ENCODE data around the gene UGDH.
"Not testable (repeated sequence)": the region's sequence is repeated elsewhere in the genome, so short reads cannot be mapped to it uniquely, and the experiment has no call there.

UGDH gene

DNA sequence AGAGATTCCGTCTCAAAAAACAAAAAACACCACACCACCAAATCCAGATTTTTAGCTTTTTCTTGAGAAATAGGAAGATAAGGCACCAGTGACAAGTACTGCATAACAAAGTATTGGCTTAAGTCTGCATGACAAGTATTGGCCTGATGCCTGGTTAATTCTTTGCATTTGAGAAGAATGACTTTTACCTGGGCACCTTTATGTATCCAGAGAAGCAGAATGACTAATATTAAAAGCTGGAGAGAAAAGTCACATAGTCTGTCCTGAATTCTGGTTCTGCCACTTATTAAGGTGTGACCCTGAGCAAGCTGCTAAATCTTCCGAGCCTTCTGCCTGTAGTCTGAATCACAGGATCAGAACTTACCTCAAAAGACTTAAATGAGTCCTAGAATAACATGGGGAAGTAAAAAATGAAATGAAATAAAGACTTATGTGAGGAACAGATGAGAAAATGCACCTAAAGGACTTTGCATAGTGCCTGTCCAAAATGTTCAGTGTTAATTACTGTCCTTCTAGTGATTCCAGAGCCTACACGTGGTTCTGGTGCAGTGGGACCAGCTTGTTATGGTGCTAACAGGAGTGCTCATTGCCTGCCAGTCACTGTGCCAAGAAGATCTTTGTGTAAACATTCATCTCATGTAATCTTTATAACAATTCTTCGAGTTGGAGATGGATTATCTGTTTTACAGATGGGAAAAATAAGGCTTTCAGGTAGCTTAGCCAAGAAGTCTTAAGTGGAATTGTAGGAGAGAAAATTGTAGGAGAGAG is 31.6 kb downstream of the UGDH start:
- DNase-seq (ENCODE audit: low read depth in 4 of 4, low spot score in 1 of 4) = no peak

DNA sequence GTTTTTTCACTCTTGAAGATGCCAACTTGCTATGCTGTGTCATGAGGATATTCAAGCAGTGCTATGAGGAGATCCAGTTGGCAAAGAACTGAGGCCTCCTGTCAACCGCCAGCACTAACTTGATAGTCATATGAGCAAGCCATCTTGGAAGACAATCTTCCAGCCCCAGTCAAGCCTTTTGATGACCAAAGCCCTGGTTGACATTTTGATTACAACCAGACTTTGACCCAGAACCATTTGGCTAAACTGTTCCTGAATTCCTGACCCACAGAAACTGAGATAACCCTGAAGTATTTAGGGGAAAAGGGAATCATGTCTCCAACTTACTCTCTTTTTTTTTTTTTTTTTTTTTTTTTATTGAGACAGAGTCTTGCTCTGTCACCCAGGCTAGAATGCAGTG is 32.9 kb downstream of the UGDH start:
- no peak for DNase-seq (ENCODE audit: low read depth in 4 of 4, low spot score in 1 of 4)

DNA sequence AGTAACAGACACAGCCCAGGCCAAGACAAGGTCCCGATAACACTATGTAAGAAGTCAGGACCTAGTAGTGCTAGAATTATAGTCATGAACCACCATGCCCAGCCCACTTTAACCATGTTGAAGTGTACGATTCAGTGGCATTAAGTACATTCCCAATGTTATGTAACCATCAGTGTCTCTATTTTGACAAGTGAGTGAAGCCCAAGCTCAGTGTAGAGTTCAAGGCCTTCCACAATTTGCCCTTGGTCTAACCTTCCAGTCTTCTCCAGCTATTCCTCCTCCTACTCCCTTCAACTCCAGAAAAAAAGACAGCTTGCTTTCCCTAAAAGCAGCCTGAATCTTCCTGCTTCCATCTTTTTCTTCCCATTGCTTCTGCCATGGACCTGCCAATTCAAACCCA is 36.9 kb downstream of the UGDH start:
- no peak for DNase-seq (ENCODE audit: low read depth in 4 of 4, low spot score in 1 of 4)

DNA sequence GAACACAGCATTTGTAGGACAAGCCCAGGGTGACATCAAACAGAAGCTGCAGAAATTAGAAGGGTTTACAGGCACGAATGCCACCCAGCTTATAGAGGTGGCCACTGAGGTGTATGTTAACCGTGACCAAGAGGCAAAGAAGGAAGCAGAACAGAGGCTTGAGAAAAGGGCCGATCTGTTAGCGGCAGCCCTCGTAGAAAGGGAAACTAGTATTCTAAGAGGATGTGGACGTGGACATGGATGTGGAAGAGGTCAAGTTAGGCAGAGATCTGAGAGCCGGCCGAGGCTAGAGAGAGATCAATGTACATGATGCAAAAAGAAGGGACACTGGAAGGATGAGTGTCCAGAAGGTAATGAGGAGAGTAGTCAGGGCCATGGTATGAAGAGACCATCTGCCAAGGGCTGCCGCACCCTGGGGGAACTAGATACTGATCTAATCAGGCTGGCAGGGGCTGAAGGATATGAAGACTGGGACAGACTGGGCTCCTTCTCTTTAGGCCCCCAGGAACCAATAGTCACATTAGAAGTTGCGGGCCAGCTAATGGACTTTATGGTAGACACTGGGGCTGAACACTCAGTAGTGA is 40.9 kb downstream of the UGDH start:
- no peak for DNase-seq (ENCODE audit: low read depth in 4 of 4, low spot score in 1 of 4)

DNA sequence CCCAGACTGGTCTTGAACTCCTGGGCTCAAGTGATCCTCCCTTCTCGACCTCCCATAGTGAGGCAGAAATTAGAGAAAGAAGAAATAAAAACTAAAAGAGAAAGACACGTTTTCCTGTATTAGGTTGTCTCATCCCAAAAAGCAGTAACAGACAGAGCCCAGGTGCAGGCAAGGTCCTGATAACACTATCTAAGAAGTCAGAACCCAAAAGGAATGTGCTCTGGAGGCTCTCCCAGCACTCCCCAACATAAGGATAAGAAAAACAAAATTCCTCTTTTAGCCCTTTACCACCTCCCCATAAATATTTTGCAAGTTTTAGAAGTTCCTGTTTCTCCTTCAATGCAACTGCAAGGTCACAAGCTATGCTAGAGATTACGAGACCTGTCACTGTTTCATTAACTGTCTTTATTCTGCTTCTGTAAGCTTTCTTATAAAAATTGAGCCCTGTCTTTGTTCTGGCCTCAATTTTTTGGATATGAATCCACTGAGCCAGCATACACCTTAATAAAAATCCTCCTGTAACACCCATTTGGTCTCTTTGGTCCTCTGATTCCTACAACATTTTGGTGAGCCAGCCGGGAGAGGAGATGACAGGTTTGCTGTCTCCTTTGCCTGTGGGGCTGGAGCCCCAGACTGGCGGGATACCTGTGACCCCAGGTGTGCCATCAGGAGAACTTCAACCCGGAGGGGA is 42.5 kb downstream of the UGDH start:
- no peak for DNase-seq (ENCODE audit: low read depth in 4 of 4, low spot score in 1 of 4)

DNA sequence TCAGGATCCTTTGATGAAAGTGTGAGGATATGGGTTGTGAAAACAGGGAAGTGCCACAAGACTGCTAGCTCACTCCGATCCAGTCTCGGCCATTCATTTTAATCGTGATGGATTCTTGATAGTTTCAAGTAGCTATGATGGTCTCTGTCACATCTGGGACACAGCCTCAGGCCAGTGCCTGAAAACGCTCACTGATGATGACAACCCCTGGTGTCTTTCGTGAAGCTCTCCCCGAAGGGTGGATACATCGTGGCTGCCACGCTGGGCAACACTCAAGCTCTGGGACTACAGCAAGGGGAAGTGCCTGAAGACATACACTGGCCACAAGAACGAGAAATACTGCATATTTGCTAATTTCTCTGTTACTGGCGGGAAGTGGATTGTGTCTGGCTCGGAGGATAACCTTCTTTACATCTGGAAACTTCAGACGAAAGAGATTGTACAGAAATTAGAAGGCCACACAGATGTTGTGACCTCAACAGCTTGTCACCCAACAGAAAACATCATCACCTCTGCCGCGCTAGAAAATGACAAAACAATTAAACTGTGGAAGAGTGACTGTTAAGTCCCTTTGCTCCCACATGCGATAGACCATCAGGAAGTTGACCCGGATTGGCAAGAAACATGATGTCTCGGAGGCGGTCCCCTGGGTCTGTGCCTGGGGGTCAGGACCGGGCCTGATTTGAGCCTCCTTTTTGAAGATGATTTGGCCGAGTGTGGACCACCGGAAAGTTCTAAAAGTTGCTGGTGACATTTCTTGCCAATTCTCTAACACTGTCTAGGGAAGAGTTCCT is 46.1 kb downstream of the UGDH start:
- DNase-seq (ENCODE audit: low read depth in 4 of 4, low spot score in 1 of 4) = no peak

DNA sequence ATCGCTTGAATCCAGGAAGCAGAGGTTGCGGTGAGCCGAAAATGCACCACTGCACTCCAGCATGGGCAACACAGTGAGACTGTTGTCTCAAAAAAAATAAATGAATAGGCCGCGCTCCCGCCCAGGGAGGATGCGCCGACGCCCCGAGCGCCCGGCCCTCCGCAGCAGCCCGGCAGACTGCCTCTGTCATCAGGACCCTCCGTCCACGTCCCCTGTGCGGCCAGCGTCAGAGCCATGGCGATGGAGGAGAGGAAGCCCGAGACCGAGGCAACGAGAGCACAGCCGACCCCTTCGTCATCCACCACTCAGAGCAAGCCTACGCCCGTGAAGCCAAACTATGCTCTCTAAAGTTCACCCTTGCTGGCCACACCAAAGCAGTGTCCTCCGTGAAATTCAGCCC is 47.0 kb downstream of the UGDH start:
- no peak for DNase-seq (ENCODE audit: low read depth in 4 of 4, low spot score in 1 of 4)

DNA sequence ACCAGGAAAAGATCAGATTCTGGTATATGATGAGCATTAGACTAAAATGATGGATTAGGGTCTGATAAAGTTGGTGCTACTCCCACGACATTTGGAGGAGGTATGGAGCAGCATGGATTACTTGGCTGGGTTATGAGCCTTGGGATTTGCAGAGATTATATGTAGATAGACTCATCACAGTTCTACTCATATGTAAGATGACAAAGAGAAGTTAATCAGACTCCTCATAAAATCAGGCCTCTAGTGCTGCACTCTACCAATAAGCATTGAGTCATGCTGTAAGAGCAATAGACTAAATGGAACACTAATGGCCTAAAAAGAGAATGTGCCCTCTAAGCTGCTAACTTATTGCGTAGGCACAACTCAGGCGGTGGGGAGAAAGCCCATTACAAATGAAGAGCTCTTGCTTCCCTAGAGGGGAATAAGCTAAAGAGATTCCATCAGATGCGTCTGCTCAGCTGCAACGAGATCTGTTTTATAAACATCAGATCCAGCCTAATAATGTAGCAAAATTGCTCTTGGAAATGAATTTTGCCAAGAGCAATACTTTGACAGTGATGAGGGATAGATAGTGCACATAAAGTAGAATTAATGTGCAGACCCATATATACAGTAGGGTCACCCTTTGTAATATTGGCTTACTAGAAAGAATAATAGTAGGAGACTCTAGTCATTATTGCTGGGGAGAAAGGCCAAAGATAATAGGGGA is 50.9 kb downstream of the UGDH start:
- DNase-seq (ENCODE audit: low read depth in 4 of 4, low spot score in 1 of 4) = no peak

DNA sequence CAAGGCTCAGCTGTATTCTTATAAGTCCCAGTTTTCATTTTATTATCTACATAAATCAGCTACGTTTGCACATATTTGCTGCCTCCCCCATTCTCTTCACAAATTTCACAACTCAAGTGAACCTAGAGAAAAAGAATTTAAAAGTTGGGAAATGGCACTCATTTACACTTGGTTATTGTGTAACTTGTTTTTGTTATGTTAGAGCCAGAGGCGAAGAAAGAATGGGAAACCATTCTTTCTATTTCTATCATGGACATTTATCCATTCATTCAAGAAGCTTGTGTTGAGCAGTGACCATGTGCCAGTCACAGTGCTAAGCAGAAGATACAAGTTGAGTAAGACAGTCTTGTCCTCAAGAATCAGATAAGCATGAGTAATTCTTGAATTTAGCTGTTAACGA is 54.8 kb downstream of the UGDH start:
- no peak for DNase-seq (ENCODE audit: low read depth in 4 of 4, low spot score in 1 of 4)

DNA sequence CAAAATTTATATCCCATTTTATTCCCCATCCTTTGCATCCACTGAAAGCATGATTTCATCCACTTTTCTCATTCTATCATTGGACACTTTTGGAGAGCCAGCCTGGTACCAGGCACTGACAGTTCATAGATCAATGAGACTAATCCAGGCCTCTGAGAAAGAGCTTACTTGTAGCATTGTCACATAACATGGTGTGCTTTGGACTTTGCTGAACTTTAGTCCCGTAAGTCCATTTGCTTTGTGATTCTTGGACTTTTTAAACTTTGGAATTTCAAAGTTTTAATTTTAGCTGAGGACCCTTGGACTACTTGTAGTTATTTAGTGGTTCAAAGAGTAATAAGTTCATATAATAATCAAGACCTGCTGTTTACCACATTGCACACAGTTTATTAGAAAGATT is 56.8 kb downstream of the UGDH start:
- no peak for DNase-seq (ENCODE audit: low read depth in 4 of 4, low spot score in 1 of 4)

DNA sequence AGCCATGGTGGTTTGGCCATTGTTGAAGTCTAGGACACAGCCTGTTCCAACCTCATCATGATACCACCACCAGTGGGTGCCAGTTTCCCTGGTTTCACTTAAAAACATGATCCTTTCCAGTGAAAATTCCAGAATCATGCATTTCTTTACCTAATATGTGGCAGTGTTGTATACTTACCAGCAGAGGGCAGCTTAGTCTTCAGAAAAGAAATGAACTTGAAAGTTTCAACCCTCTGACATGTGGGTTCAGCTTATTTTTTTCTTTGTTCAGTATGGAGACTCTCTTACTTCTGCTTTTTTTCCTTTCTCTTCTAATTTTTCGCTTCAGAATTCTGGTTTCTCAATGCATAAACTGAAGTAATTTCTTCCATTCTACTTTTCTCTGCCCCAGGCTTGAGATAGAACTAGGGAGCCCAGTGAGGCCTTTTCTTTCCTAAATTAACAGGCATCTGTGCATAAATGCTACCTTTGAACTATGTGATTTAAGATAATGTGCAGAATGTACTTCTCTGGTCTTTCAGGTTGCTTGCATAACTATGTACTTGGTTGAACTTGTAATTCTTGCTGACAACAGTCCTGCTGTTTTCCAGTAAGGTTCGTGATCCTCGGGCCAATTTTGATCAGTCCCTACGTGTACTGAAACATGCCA is 57.7 kb downstream of the UGDH start:
- DNase-seq (ENCODE audit: low read depth in 4 of 4, low spot score in 1 of 4) = no peak

DNA sequence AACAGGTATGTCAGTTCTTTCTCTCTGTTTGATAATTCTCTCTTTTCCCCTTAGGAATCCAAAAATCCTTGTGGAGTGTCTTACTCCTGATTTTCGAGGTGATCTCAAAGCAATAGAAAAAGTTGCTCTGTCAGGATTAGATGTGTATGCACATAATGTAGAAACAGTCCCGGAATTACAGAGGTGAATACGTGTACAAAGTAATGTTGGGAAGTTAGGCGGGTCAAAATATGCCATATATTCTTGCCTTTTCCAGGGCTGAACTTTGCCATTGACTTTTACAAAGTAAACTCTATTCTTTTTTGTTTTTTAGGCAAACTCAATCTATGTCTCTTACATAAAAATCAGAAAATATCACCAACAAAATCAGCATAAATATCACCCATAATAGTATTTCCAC is 59.8 kb downstream of the UGDH start:
- DNase-seq (ENCODE audit: low read depth in 4 of 4, low spot score in 1 of 4) = no peak

DNA sequence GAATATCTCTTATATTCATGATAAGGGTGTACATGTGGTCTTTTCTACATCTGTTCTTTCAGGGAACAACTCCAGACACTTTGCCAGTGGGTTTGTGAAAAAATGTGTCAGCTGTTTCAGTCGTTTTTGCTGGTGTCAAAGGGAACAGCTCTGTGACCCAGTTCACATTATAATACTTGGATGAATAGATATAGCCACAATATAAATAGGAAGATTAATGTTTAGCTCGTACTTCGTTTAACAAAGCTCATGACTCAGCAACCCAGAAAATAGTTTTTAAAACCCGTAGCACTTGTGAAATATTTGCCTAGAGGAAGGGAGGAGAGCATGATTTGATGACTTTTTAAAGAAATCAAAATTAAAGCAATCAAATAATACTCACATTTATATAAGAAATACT is 60.5 kb downstream of the UGDH start:
- no peak for DNase-seq (ENCODE audit: low read depth in 4 of 4, low spot score in 1 of 4)

DNA sequence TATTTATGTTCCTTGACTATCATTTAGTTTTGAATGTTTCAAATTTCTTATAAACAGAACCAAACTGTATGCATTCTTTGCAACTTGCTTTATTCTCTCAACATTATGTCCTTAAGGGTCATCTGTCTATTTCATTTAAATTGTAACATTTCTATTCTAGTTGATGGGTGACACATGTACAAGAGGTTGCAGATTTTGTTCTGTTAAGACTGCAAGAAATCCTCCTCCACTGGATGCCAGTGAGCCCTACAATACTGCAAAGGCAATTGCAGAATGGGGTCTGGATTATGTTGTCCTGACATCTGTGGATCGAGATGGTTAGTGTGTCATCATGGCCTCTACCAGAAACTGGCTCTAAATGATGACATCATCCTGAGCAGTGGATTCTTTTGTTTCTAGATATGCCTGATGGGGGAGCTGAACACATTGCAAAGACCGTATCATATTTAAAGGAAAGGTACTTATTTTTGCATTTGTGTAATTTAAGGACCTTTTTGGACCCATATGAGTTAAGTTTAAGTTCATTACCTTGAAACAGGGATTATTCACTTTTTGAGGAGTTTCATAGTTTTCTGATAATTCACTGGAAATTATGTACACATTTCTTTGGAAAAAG is 62.2 kb downstream of the UGDH start:
- DNase-seq (ENCODE audit: low read depth in 4 of 4, low spot score in 1 of 4) = no peak

DNA sequence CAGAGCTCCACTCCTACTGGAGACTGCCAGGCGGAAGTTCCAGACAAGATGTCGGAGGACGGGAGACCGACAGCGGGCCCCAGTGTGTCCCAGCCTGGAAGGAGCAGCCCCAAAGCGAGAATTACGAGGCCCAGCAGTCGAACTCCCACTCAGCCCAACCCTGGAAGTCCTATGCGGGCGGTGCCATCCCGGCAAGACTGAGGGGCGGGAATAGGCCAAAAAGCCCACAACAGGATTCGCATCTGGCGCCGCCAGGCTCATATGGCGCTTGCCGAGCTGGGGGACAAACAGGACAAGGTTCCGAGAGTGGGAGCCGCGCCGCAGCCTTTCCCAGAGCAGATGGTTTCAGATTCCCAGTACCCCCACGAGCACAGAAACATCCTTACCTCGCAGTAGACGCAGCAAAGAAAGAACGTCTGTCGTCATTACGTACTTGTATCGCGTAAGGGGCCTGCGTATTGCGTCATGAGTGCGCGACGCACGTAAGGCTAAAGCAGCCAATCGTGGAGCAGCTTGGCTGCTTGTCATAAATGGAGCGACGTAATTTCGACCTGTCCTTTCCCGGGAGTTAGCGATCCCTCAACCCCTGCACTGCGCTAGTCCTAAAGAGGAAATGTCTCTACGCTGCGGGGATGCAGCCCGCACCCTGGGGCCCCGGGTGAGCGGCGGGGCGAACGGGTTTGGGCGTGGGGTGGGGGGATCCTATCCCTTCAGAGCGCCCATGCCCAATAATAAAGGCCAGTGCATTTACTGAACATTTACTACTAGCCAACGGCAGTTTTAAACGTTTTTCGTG is 68.5 kb downstream of the UGDH start, which contains the start of the genes LIAS and RPL9:
TSS of gene LIAS (plus strand) at position 552 of the 796 bp plus-strand sequence. CDS start at position 614, 62 bp downstream.
TSS of gene RPL9 (minus strand) at position 418 of the 796 bp plus-strand sequence. CDS start 483 bp downstream, outside the sequence.
- DNase-seq (ENCODE audit: low read depth in 4 of 4, low spot score in 1 of 4) = peak; percentile 82 to 93 (median 87)

DNA sequence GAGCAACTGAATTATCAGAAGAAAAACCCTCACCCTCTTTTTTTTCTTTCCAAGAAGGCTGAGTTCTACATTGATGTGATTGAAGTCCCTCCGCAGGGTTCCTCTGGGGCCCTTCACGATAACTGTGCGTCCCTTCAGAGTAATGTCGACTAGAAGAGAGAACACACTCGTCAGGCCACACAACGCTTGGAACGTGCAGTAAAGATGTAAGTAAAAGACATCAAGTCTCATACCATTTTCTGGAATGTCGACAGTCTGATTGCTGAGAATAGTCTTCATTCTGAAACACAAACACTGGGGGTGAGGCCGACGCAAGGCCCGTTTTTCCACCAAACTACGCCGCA is 69.1 kb downstream of the UGDH start:
- not testable (repeated sequence) for DNase-seq (ENCODE audit: low read depth in 4 of 4, low spot score in 1 of 4)

DNA sequence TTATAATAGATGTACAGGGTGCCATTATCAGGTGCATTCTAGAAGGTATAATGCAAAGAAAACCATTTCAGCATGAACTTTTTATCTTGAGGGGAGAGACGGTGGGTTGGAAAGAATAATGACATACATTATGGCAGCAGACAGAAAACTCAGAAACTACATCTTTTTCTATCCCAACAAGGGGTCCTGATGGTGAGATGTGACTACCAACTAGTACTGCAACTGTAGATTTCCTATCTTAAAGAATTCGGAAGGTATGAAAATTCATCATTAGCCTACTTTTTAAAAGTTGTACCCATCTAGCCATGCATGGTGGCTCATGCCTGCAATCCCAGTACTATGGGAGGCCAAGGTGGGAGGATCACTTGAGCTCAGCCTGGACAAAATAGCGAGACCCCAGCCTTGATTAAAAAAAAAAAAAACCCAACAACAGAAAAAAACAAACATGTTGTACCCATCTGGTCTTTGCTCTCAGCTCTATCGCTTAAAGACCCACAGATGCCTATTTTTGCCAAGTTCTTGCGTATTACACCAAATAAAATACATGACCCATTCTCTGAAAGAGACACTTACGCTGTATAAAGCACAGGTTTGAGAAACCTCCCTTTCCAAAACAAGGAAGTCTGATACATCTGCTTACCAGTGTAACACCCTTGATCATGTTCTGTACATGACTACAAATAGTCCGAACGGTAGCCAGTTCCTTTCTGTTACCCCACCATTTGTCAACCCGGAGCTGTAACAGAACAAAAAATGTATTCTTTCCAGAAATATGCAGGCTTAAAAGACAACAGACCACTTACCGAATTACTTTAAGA is 70.1 kb downstream of the UGDH start:
- no peak for DNase-seq (ENCODE audit: low read depth in 4 of 4, low spot score in 1 of 4)

DNA sequence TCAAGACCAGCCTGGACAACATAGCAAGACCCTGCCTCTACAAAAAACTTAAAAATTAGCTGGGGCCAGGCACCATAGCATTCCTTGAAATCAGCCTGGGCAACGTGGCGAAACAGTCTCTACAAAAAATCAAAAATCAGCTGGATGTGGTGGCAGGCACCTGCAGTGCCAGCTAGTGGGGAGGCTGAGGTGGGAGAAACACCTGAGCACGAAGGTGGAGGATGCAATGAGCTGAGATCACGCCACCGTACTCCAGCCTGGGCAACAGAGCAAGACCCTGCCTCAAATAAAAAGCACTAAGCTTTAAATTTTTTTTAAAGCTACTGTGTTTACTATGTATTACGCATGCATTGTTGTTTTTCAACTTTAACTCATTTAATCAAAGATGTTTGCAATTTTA is 71.8 kb downstream of the UGDH start:
- DNase-seq (ENCODE audit: low read depth in 4 of 4, low spot score in 1 of 4) = no peak

Measured in stimulated activated CD4-positive, alpha-beta T cell treated with anti-CD3 and anti-CD28 coated beads, Interleukin-1b, Interleukin-23, amount 100 ng/mL, for 24 hours (primary cell).